CD4-positive, alpha-beta T cell treated with Interleukin-4 for 1 hour (primary cell): ENCODE data around the gene PRPH.
"Not testable (repeated sequence)": the region's sequence is repeated elsewhere in the genome, so short reads cannot be mapped to it uniquely, and the experiment has no call there.

Experiments used
- DNase-seq, 2 donors: peaks; one replicate each; pipeline ENCODE4 v3.0.0-alpha.2; 2020 to 2022

PRPH gene

GRCh38 chr12:49295082-49295936, at the start of gene PRPH:
PRPH (plus strand) TSS chr12:49295147; CDS start chr12:49295201, 54 bp downstream.
- DNase-seq = no peak

- DNase-seq = no peak
These were observed 43.6 kb upstream of the PRPH start for GRCh38 chr12:49251357-49251756.

GRCh38 chr12:49253033-49253623, 41.8 kb upstream of the PRPH start:
- no peak for DNase-seq

GRCh38 chr12:49255456-49255855, 39.5 kb upstream of the PRPH start:
- DNase-seq = not testable (repeated sequence)

- no peak for DNase-seq
These were observed 38.9 kb upstream of the PRPH start for GRCh38 chr12:49255857-49256637.

GRCh38 chr12:49257508-49258184, 37.3 kb upstream of the PRPH start:
- DNase-seq = not testable (repeated sequence)

- no peak for DNase-seq
These were observed 35.5 kb upstream of the PRPH start for GRCh38 chr12:49259452-49259851.

- no peak for DNase-seq
These were observed 34.8 kb upstream of the PRPH start for GRCh38 chr12:49260166-49260565.

GRCh38 chr12:49260571-49261363, 34.2 kb upstream of the PRPH start:
- DNase-seq = no peak

- DNase-seq = no peak
These were observed 33.2 kb upstream of the PRPH start for GRCh38 chr12:49261721-49262120.

GRCh38 chr12:49263400-49263763, 31.6 kb upstream of the PRPH start:
- no peak for DNase-seq

- DNase-seq = no peak
These were observed 30.5 kb upstream of the PRPH start for GRCh38 chr12:49264466-49264872.

- DNase-seq = peak; percentile 89 to 90
These were observed 29.8 kb upstream of the PRPH start, which contains the start of gene TUBA1C for GRCh38 chr12:49264873-49265792. TUBA1C (plus strand) TSS chr12:49265082; CDS start chr12:49265182, 100 bp downstream.

- not testable (repeated sequence) for DNase-seq
These were observed 25.8 kb upstream of the PRPH start for GRCh38 chr12:49269191-49269590.

GRCh38 chr12:49272790-49273725, 21.9 kb upstream of the PRPH start:
- DNase-seq = no peak

- DNase-seq = no peak
These were observed 21.1 kb upstream of the PRPH start for GRCh38 chr12:49273726-49274395.

- DNase-seq = no peak
These were observed 20.4 kb upstream of the PRPH start for GRCh38 chr12:49274396-49275069.
